Superior temporal gyrus (tissue), 1 donor: Measurements from ENCODE around the gene VSTM2L.
A peak's percentile ranks its signal among the peaks of the same experiment; 100 is the strongest.

Experiments used
- DNase-seq: peaks from one replicate; pipeline ENCODE4 v3.0.0-alpha.2; 2016; ENCODE audit errors: extremely low spot score

VSTM2L gene

GRCh38 chr20:37987602-37988290 is 84.8 kb downstream of the VSTM2L start:
- no peak for DNase-seq

- DNase-seq, result peak; percentile 57
These were observed 85.5 kb downstream of the VSTM2L start for GRCh38 chr20:37988306-37988954.

GRCh38 chr20:37989601-37990295 is 86.8 kb downstream of the VSTM2L start:
- DNase-seq, result no peak

- no peak for DNase-seq
These were observed 87.7 kb downstream of the VSTM2L start for GRCh38 chr20:37990571-37991151.

- no peak for DNase-seq
These were observed 88.4 kb downstream of the VSTM2L start for GRCh38 chr20:37991157-37991866.

GRCh38 chr20:37991908-37992307 is 89.0 kb downstream of the VSTM2L start:
- DNase-seq, result no peak

GRCh38 chr20:37992802-37993409 is 90.0 kb downstream of the VSTM2L start:
- DNase-seq, result no peak

GRCh38 chr20:37994512-37994911 is 91.6 kb downstream of the VSTM2L start:
- DNase-seq, result no peak
